ENCODE results near the gene PAQR4. TPM values are rescaled to one million over a fixed set of nuclear protein-coding genes. Genes with fewer than 3 reads are reported as not detected.

The PAQR4 gene
- total and polyA plus RNA-seq, 2 donors from 2014 or later, result 3.5 to 5.9 TPM

- FAIRE-seq (no peak), DNase-seq (peak in 2 of 5 donors; percentile 56 to 71)
- H3K27me3 ChIP-seq (ENCODE audit: control insufficient read depth, insufficient read depth, low read length), result peaks cover 15% of the 10 kb centered on the region
- H3K4me3 ChIP-seq (ENCODE audit: low read length in 3 of 3), result no peak overlapping the region
- H3K27ac ChIP-seq (ENCODE audit: low read depth in 2 of 2, low read length in 2 of 2), result no peak overlapping the region
- TF ChIP-seq, protein P1, sequence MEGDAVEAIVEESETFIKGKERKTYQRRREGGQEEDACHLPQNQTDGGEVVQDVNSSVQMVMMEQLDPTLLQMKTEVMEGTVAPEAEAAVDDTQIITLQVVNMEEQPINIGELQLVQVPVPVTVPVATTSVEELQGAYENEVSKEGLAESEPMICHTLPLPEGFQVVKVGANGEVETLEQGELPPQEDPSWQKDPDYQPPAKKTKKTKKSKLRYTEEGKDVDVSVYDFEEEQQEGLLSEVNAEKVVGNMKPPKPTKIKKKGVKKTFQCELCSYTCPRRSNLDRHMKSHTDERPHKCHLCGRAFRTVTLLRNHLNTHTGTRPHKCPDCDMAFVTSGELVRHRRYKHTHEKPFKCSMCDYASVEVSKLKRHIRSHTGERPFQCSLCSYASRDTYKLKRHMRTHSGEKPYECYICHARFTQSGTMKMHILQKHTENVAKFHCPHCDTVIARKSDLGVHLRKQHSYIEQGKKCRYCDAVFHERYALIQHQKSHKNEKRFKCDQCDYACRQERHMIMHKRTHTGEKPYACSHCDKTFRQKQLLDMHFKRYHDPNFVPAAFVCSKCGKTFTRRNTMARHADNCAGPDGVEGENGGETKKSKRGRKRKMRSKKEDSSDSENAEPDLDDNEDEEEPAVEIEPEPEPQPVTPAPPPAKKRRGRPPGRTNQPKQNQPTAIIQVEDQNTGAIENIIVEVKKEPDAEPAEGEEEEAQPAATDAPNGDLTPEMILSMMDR (IDR thresholded peaks at IDR 0.05; ENCODE audit: borderline replicate concordance, extremely low read depth, insufficient read depth), result no peak
- no peaks in the 10 kb centered on the region for H3K9me3 ChIP-seq (ENCODE audit: control insufficient read depth in 2 of 3, insufficient read depth in 1 of 3, low read length in 3 of 3)
- no peaks in the 10 kb centered on the region for H3K36me3 ChIP-seq (ENCODE audit: control insufficient read depth in 2 of 3, insufficient read depth in 3 of 3, low read length in 3 of 3)
- H3K4me1 ChIP-seq (ENCODE audit: control insufficient read depth in 2 of 3, insufficient read depth in 2 of 3, low read depth in 1 of 3, low read length in 3 of 3), result peaks cover 0 to 19% (median 0%) of the 10 kb centered on the region in 3 donors
- intact Hi-C loops (cut with DNase I), result no loop called here
- no peak overlapping the region for H3K9ac ChIP-seq (ENCODE audit: low read length in 3 of 3)
Observed at GRCh38 chr16:2967211-2967631, 1.9 kb upstream of the PAQR4 start.

GRCh38 chr16:2967721-2968161 lies 1.4 kb upstream of the PAQR4 start:
- FAIRE-seq, result no peak
- no peak overlapping the region for H3K4me3 ChIP-seq (ENCODE audit: low read length in 3 of 3)
- no peak overlapping the region for H3K9ac ChIP-seq (ENCODE audit: low read length in 3 of 3)
- H3K27ac ChIP-seq (ENCODE audit: low read depth in 2 of 2, low read length in 2 of 2), result no peak overlapping the region
- peaks cover 15% of the 10 kb centered on the region for H3K27me3 ChIP-seq (ENCODE audit: control insufficient read depth, insufficient read depth, low read length)
- TF ChIP-seq, protein P1 (IDR thresholded peaks at IDR 0.05; ENCODE audit: borderline replicate concordance, extremely low read depth, insufficient read depth), result no peak
- peak in 2 of 5 donors; percentile 65 to 78 for DNase-seq
- H3K36me3 ChIP-seq (ENCODE audit: control insufficient read depth in 2 of 3, insufficient read depth in 3 of 3, low read length in 3 of 3), result no peaks in the 10 kb centered on the region
- intact Hi-C loops (cut with DNase I), result no loop called here
- H3K4me1 ChIP-seq (ENCODE audit: control insufficient read depth in 2 of 3, insufficient read depth in 2 of 3, low read depth in 1 of 3, low read length in 3 of 3), result peaks cover 0 to 19% (median 0%) of the 10 kb centered on the region in 3 donors
- H3K9me3 ChIP-seq (ENCODE audit: control insufficient read depth in 2 of 3, insufficient read depth in 1 of 3, low read length in 3 of 3), result no peaks in the 10 kb centered on the region

DNA sequence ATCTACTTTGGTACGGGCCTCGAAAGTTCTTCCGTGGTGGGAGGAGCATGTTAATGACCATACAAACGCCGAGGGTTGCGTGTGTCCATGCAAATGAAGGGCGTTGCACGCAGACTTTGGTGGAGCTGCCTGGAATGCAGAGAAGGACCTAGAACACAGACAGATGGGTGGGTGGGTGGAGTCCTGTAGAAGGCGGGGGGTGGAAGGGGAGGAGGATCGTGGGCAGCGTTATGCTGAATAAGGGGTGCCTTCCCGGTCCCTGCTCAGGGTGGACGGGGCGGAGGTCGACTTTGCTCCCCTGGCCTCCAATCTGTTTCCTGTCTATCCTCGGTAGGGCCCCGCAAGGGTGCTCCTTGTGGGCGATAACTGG lies 795 bp upstream of the PAQR4 start:
- H3K4me1 ChIP-seq (ENCODE audit: control insufficient read depth in 2 of 3, insufficient read depth in 2 of 3, low read depth in 1 of 3, low read length in 3 of 3), result peaks cover 0 to 19% (median 0%) of the 10 kb centered on the region in 3 donors
- no peak for FAIRE-seq
- intact Hi-C loops (cut with DNase I), result no loop called here
- H3K27me3 ChIP-seq (ENCODE audit: control insufficient read depth, insufficient read depth, low read length), result peaks cover 15% of the 10 kb centered on the region
- no peak overlapping the region for H3K9ac ChIP-seq (ENCODE audit: low read length in 3 of 3)
- H3K27ac ChIP-seq (ENCODE audit: low read depth in 2 of 2, low read length in 2 of 2), result no peak overlapping the region
- H3K9me3 ChIP-seq (ENCODE audit: control insufficient read depth in 2 of 3, insufficient read depth in 1 of 3, low read length in 3 of 3), result no peaks in the 10 kb centered on the region
- TF ChIP-seq, protein P1 (IDR thresholded peaks at IDR 0.05; ENCODE audit: borderline replicate concordance, extremely low read depth, insufficient read depth), result no peak
- DNase-seq, result no peak
- H3K4me3 ChIP-seq (ENCODE audit: low read length in 3 of 3), result peak overlapping the region in 1 of 3 donors; percentile 68
- no peaks in the 10 kb centered on the region for H3K36me3 ChIP-seq (ENCODE audit: control insufficient read depth in 2 of 3, insufficient read depth in 3 of 3, low read length in 3 of 3)
